22Rv1 (cell line): Measurements from ENCODE around the gene TPD52L3.

ENCODE experiments used
- H3K27ac ChIP-seq: fragments of 450-650 bp; 2 replicates; pipeline ENCODE4 v1.5.1; 2017
- CTCF ChIP-seq: fragments of 450-650 bp; IDR thresholded peaks from 2 replicates; pipeline ENCODE4 v1.5.1; 2017; ENCODE audit warnings: mild to moderate bottlenecking
- ZFX ChIP-seq: fragments of 450-650 bp; IDR thresholded peaks from 2 replicates; pipeline ENCODE4 v1.6.1; 2017; ENCODE audit warnings: antibody characterized with exemption, borderline replicate concordance

TPD52L3 gene

GRCh38 chr9:6328103-6328502, at the start of gene TPD52L3:
TSS of gene TPD52L3 (plus strand) at chr9:6328375. CDS start at chr9:6328596, 221 bp downstream.
- no peak for TF ChIP-seq ZFX
- TF ChIP-seq CTCF = no peak
- H3K27ac ChIP-seq = no peak within 1 kb of the TSS

GRCh38 chr9:6301858-6302257, 26.3 kb upstream of the TPD52L3 start:
- no peak overlapping the region for H3K27ac ChIP-seq
- no peak for TF ChIP-seq ZFX
- TF ChIP-seq CTCF = no peak

- H3K27ac ChIP-seq = no peak overlapping the region
- TF ChIP-seq CTCF (no peak), ZFX (no peak)
Observed at GRCh38 chr9:6302417-6302816, 25.8 kb upstream of the TPD52L3 start.

- TF ChIP-seq CTCF = no peak
- no peak for TF ChIP-seq ZFX
- no peak overlapping the region for H3K27ac ChIP-seq
Observed at GRCh38 chr9:6304232-6304631, 23.9 kb upstream of the TPD52L3 start.

GRCh38 chr9:6305954-6306563, 22.1 kb upstream of the TPD52L3 start:
- peak; percentile 72 for TF ChIP-seq CTCF
- TF ChIP-seq ZFX = no peak

GRCh38 chr9:6307551-6308096, 20.6 kb upstream of the TPD52L3 start:
- H3K27ac ChIP-seq = no peak overlapping the region
- TF ChIP-seq CTCF = no peak
- no peak for TF ChIP-seq ZFX

More at GRCh38 chr9:6305954-6306563, 22.1 kb upstream of the TPD52L3 start:
- H3K27ac ChIP-seq = no peak overlapping the region

- TF ChIP-seq CTCF = no peak
- no peak for TF ChIP-seq ZFX
- H3K27ac ChIP-seq = no peak overlapping the region
Observed at GRCh38 chr9:6330958-6331634, 2.9 kb downstream of the TPD52L3 start.
